Stimulated activated CD4-positive, alpha-beta T cell treated with anti-CD3 and anti-CD28 coated beads, Interleukin-2, amount 100 ng/mL, for 48 hours (primary cell): ENCODE results near the gene ALDH6A1.
A peak's percentile ranks its signal among the peaks of the same experiment; 100 is the strongest.

ENCODE experiments used
- DNase-seq, 2 donors: peaks; one replicate each; pipeline ENCODE4 v3.0.0-alpha.2; 2020

Gene ALDH6A1

DNA sequence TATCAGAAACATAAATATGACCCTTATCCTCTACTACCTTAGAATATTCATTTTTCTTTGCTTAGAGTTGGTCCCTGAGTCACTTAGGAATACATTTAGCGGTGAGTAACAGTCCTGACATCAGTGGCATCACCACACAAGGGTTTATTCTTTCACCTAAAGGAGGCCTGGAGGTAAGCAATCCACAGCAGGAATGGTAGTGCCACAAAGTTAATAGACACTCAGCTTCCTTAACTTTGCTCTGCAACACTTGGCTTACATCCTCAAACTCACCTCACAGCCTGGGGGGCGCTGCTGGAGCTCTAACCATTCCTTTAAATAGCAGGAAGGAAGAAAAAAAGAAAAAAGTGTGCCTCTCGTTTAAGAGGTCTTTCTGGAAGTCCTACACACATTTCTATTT lies 36.0 kb downstream of the ALDH6A1 start:
- no peak for DNase-seq

GRCh38 chr14:74045522-74045921 lies 38.7 kb downstream of the ALDH6A1 start:
- DNase-seq, result no peak

GRCh38 chr14:74042296-74042695 lies 42.0 kb downstream of the ALDH6A1 start:
- no peak for DNase-seq

DNA sequence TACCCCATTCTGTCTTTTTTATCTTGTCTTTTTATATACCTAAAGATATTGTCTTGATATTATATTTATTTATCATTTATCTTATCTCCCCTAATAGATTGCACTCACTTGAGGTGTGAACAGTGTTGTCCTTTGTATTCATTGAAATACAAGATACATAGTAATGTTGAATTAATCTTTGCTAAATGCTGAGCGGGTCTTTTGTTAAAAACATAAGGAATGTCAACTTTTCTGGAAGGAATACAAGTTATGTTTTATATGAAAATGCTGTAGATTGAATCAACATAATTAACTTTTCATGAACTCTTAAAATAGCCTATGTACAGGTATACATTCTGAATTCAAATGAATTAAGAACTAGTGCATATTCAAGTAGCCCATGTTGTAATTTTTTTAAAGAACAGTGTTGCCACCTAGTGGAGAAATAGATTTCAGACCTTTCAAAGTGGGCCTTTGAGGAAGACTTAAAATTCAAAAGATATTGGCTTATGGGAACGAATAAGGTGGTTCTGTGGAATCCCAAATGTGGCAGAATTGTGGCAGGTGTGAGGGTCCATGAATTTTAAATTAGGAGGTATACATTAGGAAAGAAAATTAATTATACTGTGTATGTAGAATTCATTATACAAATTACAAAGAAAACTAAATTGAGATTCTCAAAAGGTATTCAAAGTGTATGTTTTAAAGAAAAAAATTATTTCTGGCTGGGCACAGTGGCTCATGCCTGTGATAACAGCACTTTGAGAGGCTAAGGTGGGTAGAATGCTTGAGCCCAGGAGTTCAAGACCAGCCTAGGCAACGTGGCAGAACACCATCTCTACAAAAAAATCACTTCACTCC lies 46.0 kb downstream of the ALDH6A1 start:
- no peak for DNase-seq

DNA sequence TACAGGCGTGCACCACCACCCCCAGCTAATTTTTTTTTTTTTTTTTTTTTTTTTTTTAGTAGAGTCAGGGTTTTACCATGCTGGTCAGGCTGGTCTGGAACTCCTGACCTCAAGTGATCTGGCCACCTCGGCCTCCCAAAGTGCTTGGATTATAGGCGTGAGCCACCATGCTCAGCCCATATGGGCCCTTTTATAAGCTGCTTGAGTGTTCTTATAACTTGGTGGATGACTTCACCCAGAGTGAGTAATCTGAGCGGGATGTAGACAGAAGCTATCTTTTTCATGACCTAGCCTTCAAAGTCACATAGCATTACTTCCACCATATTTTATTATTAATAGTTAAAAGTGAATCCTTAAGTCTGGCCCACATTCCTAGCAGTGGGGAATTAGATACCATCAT lies 48.7 kb downstream of the ALDH6A1 start:
- DNase-seq, result no peak

- no peak for DNase-seq
These were observed 49.7 kb downstream of the ALDH6A1 start for GRCh38 chr14:74034572-74034971.

GRCh38 chr14:74029136-74029535 lies 55.1 kb downstream of the ALDH6A1 start:
- no peak for DNase-seq

DNA sequence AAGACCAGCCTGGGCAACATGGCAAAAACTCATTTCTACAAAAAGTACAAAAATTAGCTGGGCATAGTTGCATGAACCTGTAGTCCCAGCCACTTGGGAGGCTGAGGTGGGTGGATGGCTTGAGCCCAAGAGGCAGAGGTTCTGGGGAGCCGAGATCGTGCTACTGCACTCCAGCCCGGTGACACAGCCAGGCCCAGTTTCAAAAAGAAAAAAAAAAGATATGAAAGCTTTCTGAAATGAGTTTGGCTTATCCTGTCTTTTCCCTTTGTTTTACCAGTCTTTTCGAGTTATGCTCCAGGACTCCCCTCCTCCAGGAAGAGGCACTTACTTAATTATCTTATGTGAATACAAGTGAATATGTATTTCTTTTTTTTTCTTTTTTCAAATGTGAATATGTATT lies 61.9 kb downstream of the ALDH6A1 start:
- DNase-seq, result no peak

DNA sequence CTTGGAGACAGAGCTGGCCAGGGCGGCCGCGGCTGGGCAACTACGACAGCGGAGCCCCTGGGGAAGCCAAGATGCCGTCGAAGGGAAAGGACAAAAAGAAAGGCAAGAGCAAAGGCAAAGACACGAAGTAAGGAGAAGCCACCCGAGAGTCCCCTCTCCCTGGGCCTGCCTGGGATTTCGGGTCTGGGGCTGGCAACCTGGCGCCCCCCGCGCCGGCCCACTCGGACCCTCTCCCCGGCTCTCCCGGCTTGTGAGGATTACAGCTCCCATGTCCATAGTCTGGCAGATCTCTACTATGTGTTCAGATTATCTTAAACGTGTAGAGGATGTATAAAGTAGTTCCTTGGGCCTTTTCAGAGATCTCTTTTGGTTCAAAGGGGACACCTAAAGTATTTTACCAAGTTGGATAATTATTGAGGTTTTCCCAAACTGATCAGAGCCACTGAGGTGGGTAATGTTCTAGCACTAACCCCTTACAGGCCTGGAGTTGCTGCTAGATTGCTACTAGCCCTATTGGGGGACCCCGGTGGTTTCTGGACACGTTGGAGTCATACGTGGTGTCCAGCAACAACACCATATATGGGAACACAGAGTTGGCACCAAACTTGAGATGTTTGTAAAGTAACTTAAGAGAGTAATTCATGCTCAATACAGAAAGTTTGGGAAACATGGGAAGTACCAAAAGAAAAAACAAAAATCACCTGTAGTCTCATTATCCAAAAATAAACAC lies 64.7 kb downstream of the ALDH6A1 start:
- no peak for DNase-seq

DNA sequence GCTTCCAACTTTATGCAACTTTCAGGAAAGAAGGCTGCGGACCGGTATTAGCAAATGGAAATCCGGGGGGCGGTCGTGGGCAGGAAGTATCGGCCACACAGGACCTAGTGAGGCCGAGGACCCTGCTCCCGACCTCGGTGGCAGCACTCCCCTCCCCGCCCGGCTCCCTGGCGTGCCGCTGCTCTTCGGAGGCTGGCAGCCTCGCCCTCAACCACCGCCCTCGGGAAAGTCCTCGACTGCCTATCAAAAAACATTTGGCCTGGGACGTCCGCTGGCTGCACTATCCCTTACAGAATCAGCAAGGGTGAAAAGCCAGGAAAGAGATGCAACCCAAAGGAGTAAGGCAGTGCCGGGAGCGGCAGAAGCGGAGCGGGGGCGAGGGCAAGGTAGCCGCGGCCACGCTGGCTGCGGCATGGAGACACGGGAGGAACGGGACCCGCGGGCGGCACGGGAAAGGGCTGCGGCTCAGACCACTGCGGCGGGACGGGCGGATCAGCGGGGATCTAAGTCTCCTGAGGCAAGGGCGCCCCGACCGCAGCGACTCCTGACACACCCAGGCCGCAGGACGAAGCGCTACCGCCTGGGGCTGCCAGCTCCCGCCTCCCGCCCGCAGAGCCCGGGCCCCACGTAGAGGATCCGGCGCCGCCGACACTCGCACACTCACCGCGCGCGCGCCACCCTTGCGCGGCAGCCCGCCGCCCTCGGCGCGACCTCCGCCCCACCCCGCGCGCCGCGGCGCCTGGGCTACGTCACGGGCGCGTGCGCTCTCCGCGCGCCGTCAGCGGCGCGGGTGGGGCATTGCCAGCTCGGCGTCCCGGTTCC lies 65.5 kb downstream of the ALDH6A1 start, which contains the start of the genes BBOF1 and ENTPD5:
TSS of gene BBOF1 (plus strand) at position 764 of the 822 bp plus-strand sequence. CDS start 130 bp downstream, outside the sequence.
TSS of gene ENTPD5 (minus strand) at position 703 of the 822 bp plus-strand sequence. CDS start 31,186 bp downstream, outside the sequence.
- peak; percentile 75 to 78 for DNase-seq

- no peak for DNase-seq
These were observed 66.1 kb downstream of the ALDH6A1 start for GRCh38 chr14:74018174-74018585.

GRCh38 chr14:74015963-74016362 lies 68.3 kb downstream of the ALDH6A1 start:
- DNase-seq, result no peak

DNA sequence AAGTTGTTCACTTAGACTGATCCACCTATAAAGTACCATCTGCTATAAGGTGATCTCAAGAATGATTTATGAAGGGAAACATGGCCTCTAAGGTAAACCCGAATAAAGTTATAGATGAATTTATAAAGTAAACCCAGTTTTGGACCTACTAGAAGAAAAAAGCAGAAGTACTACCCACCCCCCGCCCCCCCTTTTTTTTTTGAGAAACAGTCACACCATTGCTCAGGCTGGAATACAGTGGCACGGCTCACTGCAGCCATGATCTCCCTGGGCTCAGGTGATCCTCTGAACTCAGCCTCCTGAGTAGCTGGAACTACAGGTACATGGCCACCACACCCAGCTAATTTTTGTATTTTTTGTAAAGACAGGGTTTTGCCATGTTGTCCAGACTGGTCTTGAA lies 69.1 kb downstream of the ALDH6A1 start:
- DNase-seq, result no peak

- no peak for DNase-seq
These were observed 70.0 kb downstream of the ALDH6A1 start for GRCh38 chr14:74014299-74014698.

GRCh38 chr14:74008843-74009499 lies 75.3 kb downstream of the ALDH6A1 start:
- no peak for DNase-seq
